GM19025 (cell line): Measurements from ENCODE around the gene CCDC70.
"Not testable (repeated sequence)": the region's sequence is repeated elsewhere in the genome, so short reads cannot be mapped to it uniquely, and the experiment has no call there.

ENCODE experiments used
- ATAC-seq: cut with Tn5 transposase; IDR thresholded peaks from one replicate; pipeline ENCODE4 v1.9.1; 2021; ENCODE audit warnings: mild to moderate bottlenecking, low read depth, moderate library complexity; ENCODE audit not compliant: unreplicated experiment

Gene CCDC70

GRCh38 chr13:51900471-51900870 is 38.7 kb downstream of the CCDC70 start:
- ATAC-seq = no peak

- ATAC-seq = no peak
These were observed 41.0 kb downstream of the CCDC70 start for GRCh38 chr13:51902776-51903175.

DNA sequence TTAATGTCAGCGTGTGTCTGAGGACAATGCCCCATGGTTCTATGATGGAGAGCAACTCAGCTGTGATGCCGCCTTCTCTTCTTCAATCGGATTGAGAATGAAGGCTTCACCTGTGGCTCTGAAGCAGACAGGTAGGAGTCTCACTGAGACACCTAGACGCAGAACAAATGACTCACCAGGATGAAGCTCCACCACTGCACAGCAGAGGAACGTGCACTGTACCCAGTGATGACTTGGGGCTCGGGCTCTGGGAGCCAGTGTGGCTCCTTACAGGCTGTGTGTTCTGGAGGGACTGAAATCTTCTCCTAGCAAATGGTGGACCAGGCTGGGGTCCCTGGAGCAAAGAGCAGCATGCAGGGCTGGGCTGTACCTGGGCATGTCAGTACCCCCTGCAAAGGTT is 44.0 kb downstream of the CCDC70 start:
- ATAC-seq = no peak

DNA sequence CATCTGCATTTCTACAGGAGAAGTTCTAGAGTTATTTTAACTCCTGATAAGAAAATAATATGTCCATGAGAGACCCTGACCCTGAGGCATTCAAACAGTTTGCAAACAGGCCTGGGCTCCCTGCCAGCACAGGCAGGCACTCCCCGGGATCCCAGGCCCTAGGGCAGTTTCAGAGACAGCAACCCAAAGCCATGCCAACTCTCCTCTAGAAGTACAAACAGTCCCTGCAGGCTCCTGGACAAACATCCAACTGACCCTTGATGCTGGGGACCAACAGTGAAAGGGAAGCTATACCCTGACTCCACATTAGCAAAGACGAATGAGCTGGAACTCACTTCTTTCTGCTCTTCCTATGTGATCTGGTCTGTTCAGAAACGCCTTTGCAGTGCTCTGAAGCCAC is 44.8 kb downstream of the CCDC70 start:
- no peak for ATAC-seq

GRCh38 chr13:51907040-51907732 is 45.4 kb downstream of the CCDC70 start:
- ATAC-seq = no peak

GRCh38 chr13:51909265-51909664 is 47.5 kb downstream of the CCDC70 start:
- not testable (repeated sequence) for ATAC-seq

DNA sequence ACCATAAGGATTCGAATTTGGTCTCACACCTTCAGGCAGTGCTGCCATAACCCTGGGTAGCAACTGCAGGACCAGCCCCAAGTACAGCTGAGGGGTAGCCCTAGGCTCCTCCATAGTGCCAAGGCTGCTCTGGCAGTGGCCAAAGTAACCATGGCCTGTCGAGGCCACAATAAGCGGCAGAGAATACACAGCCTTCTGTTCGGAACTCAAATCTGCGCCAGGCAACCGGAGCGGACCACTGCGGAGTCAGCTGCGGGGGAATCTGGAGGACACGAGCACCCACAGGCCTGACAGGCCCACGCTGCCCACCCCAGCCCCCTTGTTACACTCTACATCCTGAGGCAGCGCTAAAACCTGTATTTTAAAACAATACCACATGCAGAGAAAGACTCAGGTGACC is 48.7 kb downstream of the CCDC70 start:
- ATAC-seq = no peak

DNA sequence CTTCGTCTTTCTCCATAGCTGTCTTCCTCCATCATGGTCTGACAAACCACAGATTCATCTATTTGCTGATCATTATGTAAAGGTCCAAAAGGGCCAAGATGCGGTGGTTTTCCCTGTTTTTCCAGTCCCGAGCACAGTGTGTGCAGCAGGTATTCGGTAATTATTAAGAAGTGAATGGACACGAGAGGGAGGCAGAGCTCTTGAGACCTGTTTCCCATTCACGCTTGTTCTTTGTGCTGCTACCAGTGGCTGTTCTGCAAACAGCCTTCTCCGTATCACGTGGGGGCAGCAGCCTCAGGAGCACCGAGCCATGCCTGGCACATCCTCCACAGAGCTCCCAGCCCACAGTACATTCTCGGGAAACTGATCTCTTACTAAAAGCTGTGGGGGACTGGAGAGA is 50.3 kb downstream of the CCDC70 start:
- ATAC-seq = no peak

- no peak for ATAC-seq
These were observed 50.9 kb downstream of the CCDC70 start for GRCh38 chr13:51912511-51913225.

GRCh38 chr13:51913421-51914136 is 51.8 kb downstream of the CCDC70 start:
- ATAC-seq = no peak

DNA sequence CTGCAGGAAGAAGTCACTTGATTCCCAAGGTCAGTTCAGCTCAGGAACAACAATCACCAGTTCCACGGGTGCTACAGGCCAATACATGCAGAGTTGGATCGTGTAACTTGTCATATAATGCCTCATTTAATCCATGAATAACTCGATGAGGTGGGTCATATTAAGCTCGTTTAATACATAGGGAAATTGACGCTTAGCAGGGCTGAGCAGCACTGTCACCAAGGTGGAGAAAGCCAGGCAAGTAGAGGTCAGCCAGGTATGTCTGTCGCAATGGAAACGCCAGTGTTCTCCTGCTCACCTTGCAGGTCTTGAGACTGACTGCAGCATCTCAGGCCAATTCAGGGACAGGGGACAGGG is 52.3 kb downstream of the CCDC70 start:
- no peak for ATAC-seq
